WTC11 (cell line): ENCODE measurements around the gene PMIS2. TPM values are rescaled to one million over a fixed set of nuclear protein-coding genes. Genes with fewer than 3 reads are reported as not detected.

Source experiments
- ATAC-seq: fragments of 200-7000 bp; cut with Tn5 transposase; 2 replicates; pipeline ENCODE4 v1.10.0; 2021; ENCODE audit warnings: mild to moderate bottlenecking, moderate library complexity
- CTCF ChIA-PET: fragments of 300-600 bp; sonication (Branson Sonifier 250); formaldehyde crosslinking; loops from one replicate; lab custom pipeline; 2021; ENCODE audit warnings: antibody characterized with exemption; lab: Charles Lee
- POLR2A ChIA-PET: fragments of 350-600 bp; sonication (Branson Sonifier 250); formaldehyde crosslinking; loops from one replicate; lab custom pipeline; 2021; ENCODE audit warnings: antibody characterized with exemption; lab: Charles Lee
- DNase-seq: peaks from one replicate; pipeline ENCODE4 v3.0.0; 2021; ENCODE audit warnings: low spot score
- H3K27ac Mint-ChIP-seq: 2 replicates; pipeline ENCODE4 v1.8.0; 2021; ENCODE audit warnings: mixed read lengths
- H3K27me3 Mint-ChIP-seq: 2 replicates; pipeline ENCODE4 v1.8.0; 2021; ENCODE audit warnings: low read depth, mild to moderate bottlenecking, moderate library complexity, mixed read lengths
- H3K36me3 Mint-ChIP-seq: 2 replicates; pipeline ENCODE4 v1.8.0; 2021; ENCODE audit warnings: mixed read lengths
- H3K4me1 Mint-ChIP-seq: 2 replicates; pipeline ENCODE4 v1.8.0; 2022; ENCODE audit warnings: mixed read lengths
- H3K4me3 Mint-ChIP-seq: 2 replicates; pipeline ENCODE4 v1.8.0; 2021; ENCODE audit warnings: mild to moderate bottlenecking, moderate library complexity, mixed read lengths
- H3K9me3 Mint-ChIP-seq: 2 replicates; pipeline ENCODE4 v1.8.0; 2021; ENCODE audit warnings: mixed read lengths
- ATF3 ChIP-seq: sonication (generic); formaldehyde crosslinking; conservative IDR thresholded peaks from 2 replicates; pipeline ENCODE4 v1.8.1; 2022; ENCODE audit warnings: mild to moderate bottlenecking, missing genetic modification reagents
- CREB1 ChIP-seq: sonication (generic); formaldehyde crosslinking; IDR thresholded peaks from 2 replicates; pipeline ENCODE4 v1.8.0; 2023; ENCODE audit warnings: mild to moderate bottlenecking, missing genetic modification reagents
- FOXK1 ChIP-seq: sonication (generic); formaldehyde crosslinking; IDR thresholded peaks from 2 replicates; pipeline ENCODE4 v1.8.0; 2022; ENCODE audit warnings: mild to moderate bottlenecking, moderate library complexity, missing genetic modification reagents
- FOXP1 ChIP-seq: sonication (generic); formaldehyde crosslinking; IDR thresholded peaks from 2 replicates; pipeline ENCODE4 v1.8.0; 2022; ENCODE audit warnings: missing genetic modification reagents, mild to moderate bottlenecking, moderate library complexity, borderline replicate concordance
- GTF2I ChIP-seq: fragments of 250-450 bp; sonication (Bioruptor Pico); conservative IDR thresholded peaks from 2 replicates; pipeline ENCODE4 v1.4.0; 2021; ENCODE audit warnings: mild to moderate bottlenecking
- IRF2 ChIP-seq: sonication (generic); formaldehyde crosslinking; IDR thresholded peaks from 2 replicates; pipeline ENCODE4 v1.8.0; 2022; ENCODE audit warnings: low read depth, missing genetic modification reagents, borderline replicate concordance
- MYBL2 ChIP-seq: sonication (generic); formaldehyde crosslinking; IDR thresholded peaks from 2 replicates; pipeline ENCODE4 v1.8.1; 2023; ENCODE audit warnings: mild to moderate bottlenecking, moderate library complexity, missing genetic modification reagents
- NFYB ChIP-seq: sonication (generic); formaldehyde crosslinking; conservative IDR thresholded peaks from 2 replicates; pipeline ENCODE4 v1.8.0; 2022; ENCODE audit warnings: low read depth, missing genetic modification reagents
- PRDM15 ChIP-seq: sonication (generic); formaldehyde crosslinking; IDR thresholded peaks from 2 replicates; pipeline ENCODE4 v1.8.0; 2022; ENCODE audit warnings: missing genetic modification reagents
- SMAD4 ChIP-seq: sonication (generic); formaldehyde crosslinking; IDR thresholded peaks from 2 replicates; pipeline ENCODE4 v1.8.0; 2022; ENCODE audit warnings: mild to moderate bottlenecking, missing genetic modification reagents
- ZBTB21 ChIP-seq: sonication (generic); formaldehyde crosslinking; IDR thresholded peaks from 2 replicates; pipeline ENCODE4 v1.8.1; 2023; ENCODE audit warnings: mild to moderate bottlenecking, missing genetic modification reagents, borderline replicate concordance
- ZNF121 ChIP-seq: sonication (generic); formaldehyde crosslinking; IDR thresholded peaks from 2 replicates; pipeline ENCODE4 v1.8.0; 2023; ENCODE audit warnings: missing genetic modification reagents
- ZNF138 ChIP-seq: sonication (generic); formaldehyde crosslinking; conservative IDR thresholded peaks from 2 replicates; pipeline ENCODE4 v1.8.1; 2022; ENCODE audit warnings: mild to moderate bottlenecking, moderate library complexity, missing genetic modification reagents
- ZNF396 ChIP-seq: fragments of 250-450 bp; sonication (Bioruptor Pico); IDR thresholded peaks from 2 replicates; pipeline ENCODE4 v1.8.0; 2021; ENCODE audit warnings: mild to moderate bottlenecking, moderate library complexity, borderline replicate concordance
- ZNF671 ChIP-seq: fragments of 250-450 bp; sonication (Bioruptor Pico); IDR thresholded peaks from 2 replicates; pipeline ENCODE4 v1.8.0; 2021; ENCODE audit warnings: mild to moderate bottlenecking
- total RNA-seq: library from RNA; stranded (reverse); gene quantifications from 3 replicates; pipeline ENCODE4 v1.2.3, GENCODE V29; 2021
- TF ChIP-seq, protein P1 (sequence below): sonication (generic); formaldehyde crosslinking; IDR thresholded peaks from 2 replicates; pipeline ENCODE4 v1.8.1; 2023; ENCODE audit warnings: mild to moderate bottlenecking, missing genetic modification reagents, borderline replicate concordance
- TF ChIP-seq, protein P2 (sequence below): sonication (generic); formaldehyde crosslinking; IDR thresholded peaks from 2 replicates; pipeline ENCODE4 v1.8.0; 2023; ENCODE audit warnings: mild to moderate bottlenecking, missing genetic modification reagents

PMIS2 gene
- total RNA-seq, 1 experiment from 2014 or later: not detected

- POLR2A ChIA-PET: no interaction called here
- Mint-ChIP-seq H3K4me3 (no peak overlapping the region; the same call in 1 of the 2 replicates), H3K27ac (no peak overlapping the region), H3K27me3 (no peaks in the 10 kb centered on the region; the same call in 1 of the 2 replicates), H3K4me1 (peaks cover 18% of the 10 kb centered on the region), H3K9me3 (no peaks in the 10 kb centered on the region), H3K36me3 (peaks cover 21% of the 10 kb centered on the region)
- ATAC-seq: no peak
- CTCF ChIA-PET: interaction anchor here (0.5 to 2.9 kb wide), 2 partner anchors 30 to 134 kb away, joined by 6 to 8 read pairs; no protein-coding TSS in a partner anchor
- no peak for TF ChIP-seq ATF3 (CRISPR knock-in tag)
- TF ChIP-seq CREB1 (CRISPR knock-in tag): no peak
- TF ChIP-seq IRF2 (CRISPR knock-in tag): no peak
- TF ChIP-seq NFYB (CRISPR knock-in tag): no peak
- no peak for TF ChIP-seq ZNF121
- no peak for TF ChIP-seq FOXP1
- TF ChIP-seq SMAD4: no peak
- TF ChIP-seq, protein P1, sequence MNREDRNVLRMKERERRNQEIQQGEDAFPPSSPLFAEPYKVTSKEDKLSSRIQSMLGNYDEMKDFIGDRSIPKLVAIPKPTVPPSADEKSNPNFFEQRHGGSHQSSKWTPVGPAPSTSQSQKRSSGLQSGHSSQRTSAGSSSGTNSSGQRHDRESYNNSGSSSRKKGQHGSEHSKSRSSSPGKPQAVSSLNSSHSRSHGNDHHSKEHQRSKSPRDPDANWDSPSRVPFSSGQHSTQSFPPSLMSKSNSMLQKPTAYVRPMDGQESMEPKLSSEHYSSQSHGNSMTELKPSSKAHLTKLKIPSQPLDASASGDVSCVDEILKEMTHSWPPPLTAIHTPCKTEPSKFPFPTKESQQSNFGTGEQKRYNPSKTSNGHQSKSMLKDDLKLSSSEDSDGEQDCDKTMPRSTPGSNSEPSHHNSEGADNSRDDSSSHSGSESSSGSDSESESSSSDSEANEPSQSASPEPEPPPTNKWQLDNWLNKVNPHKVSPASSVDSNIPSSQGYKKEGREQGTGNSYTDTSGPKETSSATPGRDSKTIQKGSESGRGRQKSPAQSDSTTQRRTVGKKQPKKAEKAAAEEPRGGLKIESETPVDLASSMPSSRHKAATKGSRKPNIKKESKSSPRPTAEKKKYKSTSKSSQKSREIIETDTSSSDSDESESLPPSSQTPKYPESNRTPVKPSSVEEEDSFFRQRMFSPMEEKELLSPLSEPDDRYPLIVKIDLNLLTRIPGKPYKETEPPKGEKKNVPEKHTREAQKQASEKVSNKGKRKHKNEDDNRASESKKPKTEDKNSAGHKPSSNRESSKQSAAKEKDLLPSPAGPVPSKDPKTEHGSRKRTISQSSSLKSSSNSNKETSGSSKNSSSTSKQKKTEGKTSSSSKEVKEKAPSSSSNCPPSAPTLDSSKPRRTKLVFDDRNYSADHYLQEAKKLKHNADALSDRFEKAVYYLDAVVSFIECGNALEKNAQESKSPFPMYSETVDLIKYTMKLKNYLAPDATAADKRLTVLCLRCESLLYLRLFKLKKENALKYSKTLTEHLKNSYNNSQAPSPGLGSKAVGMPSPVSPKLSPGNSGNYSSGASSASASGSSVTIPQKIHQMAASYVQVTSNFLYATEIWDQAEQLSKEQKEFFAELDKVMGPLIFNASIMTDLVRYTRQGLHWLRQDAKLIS (CRISPR knock-in tag): no peak
- TF ChIP-seq ZBTB21: no peak
- no peak for TF ChIP-seq ZNF671
- TF ChIP-seq GTF2I: no peak
- TF ChIP-seq, protein P2, sequence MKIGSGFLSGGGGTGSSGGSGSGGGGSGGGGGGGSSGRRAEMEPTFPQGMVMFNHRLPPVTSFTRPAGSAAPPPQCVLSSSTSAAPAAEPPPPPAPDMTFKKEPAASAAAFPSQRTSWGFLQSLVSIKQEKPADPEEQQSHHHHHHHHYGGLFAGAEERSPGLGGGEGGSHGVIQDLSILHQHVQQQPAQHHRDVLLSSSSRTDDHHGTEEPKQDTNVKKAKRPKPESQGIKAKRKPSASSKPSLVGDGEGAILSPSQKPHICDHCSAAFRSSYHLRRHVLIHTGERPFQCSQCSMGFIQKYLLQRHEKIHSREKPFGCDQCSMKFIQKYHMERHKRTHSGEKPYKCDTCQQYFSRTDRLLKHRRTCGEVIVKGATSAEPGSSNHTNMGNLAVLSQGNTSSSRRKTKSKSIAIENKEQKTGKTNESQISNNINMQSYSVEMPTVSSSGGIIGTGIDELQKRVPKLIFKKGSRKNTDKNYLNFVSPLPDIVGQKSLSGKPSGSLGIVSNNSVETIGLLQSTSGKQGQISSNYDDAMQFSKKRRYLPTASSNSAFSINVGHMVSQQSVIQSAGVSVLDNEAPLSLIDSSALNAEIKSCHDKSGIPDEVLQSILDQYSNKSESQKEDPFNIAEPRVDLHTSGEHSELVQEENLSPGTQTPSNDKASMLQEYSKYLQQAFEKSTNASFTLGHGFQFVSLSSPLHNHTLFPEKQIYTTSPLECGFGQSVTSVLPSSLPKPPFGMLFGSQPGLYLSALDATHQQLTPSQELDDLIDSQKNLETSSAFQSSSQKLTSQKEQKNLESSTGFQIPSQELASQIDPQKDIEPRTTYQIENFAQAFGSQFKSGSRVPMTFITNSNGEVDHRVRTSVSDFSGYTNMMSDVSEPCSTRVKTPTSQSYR (CRISPR knock-in tag): no peak
- TF ChIP-seq ZNF396 (CRISPR knock-in tag): no peak
- TF ChIP-seq ZNF138: no peak
- no peak for TF ChIP-seq FOXK1
- TF ChIP-seq MYBL2 (CRISPR knock-in tag): no peak
- no peak for TF ChIP-seq PRDM15 (CRISPR knock-in tag)
- DNase-seq: no peak
These were observed 45.5 kb upstream of the PMIS2 start for GRCh38 chr19:35540356-35540927.
